ENCODE data around the gene ZNF513.

The ZNF513 gene

GRCh38 chr2:27350106-27350693, 30.3 kb downstream of the ZNF513 start:
- H3K27me3 ChIP-seq (ENCODE audit: insufficient read depth, low read length, poor library complexity): no peaks in the 10 kb centered on the region
- peaks cover 95% of the 10 kb centered on the region for H3K79me2 ChIP-seq (ENCODE audit: insufficient read depth, low read length)
- peaks cover 9% of the 10 kb centered on the region for H3K36me3 ChIP-seq (ENCODE audit: insufficient read depth, low read length)
- peaks cover 42% of the 10 kb centered on the region; the same call in 1 of the 2 replicates for H4K20me1 ChIP-seq (ENCODE audit: insufficient read depth, low read length)
- ATAC-seq (ENCODE audit: insufficient read depth, low read depth) (no peak), DNase-seq (no peak)
- TF ChIP-seq EZH2 (IDR thresholded peaks at IDR 0.05; ENCODE audit: borderline replicate concordance, low read depth, low read length, severe bottlenecking) (no peak), CTCF (IDR thresholded peaks at IDR 0.05; ENCODE audit: borderline replicate concordance, extremely low read depth, low read length, poor library complexity, severe bottlenecking) (no peak)
- H3K27ac ChIP-seq (ENCODE audit: low read length): no peak overlapping the region
- peaks cover 15% of the 10 kb centered on the region for H3K4me1 ChIP-seq (ENCODE audit: insufficient read depth, low read length)
- H3K4me3 ChIP-seq (ENCODE audit: low read depth in 1 of 2, low read length in 2 of 2): no peak overlapping the region
- no peak overlapping the region for H3K9ac ChIP-seq (ENCODE audit: low read depth, low read length)
- H3K9me3 ChIP-seq (ENCODE audit: insufficient read depth, low read length, severe bottlenecking): no peaks in the 10 kb centered on the region
- no peak overlapping the region for H3K4me2 ChIP-seq (ENCODE audit: insufficient read depth, low read length)
- no peak overlapping the region for H2AFZ ChIP-seq (ENCODE audit: low read depth, low read length)

- DNase-seq (no peak), ATAC-seq (ENCODE audit: insufficient read depth, low read depth) (no peak)
- H3K4me2 ChIP-seq (ENCODE audit: insufficient read depth, low read length): no peak overlapping the region
- TF ChIP-seq EZH2 (IDR thresholded peaks at IDR 0.05; ENCODE audit: borderline replicate concordance, low read depth, low read length, severe bottlenecking): no peak
- no peak for TF ChIP-seq CTCF (IDR thresholded peaks at IDR 0.05; ENCODE audit: borderline replicate concordance, extremely low read depth, low read length, poor library complexity, severe bottlenecking)
- H3K27me3 ChIP-seq (ENCODE audit: insufficient read depth, low read length, poor library complexity): no peaks in the 10 kb centered on the region
- peaks cover 52% of the 10 kb centered on the region; the same call in 1 of the 2 replicates for H4K20me1 ChIP-seq (ENCODE audit: insufficient read depth, low read length)
- H3K9ac ChIP-seq (ENCODE audit: low read depth, low read length): no peak overlapping the region
- no peak overlapping the region for H3K4me3 ChIP-seq (ENCODE audit: low read depth in 1 of 2, low read length in 2 of 2)
- H3K36me3 ChIP-seq (ENCODE audit: insufficient read depth, low read length): peaks cover 21% of the 10 kb centered on the region
- no peak overlapping the region for H3K27ac ChIP-seq (ENCODE audit: low read length)
- H3K79me2 ChIP-seq (ENCODE audit: insufficient read depth, low read length): peaks cover 92% of the 10 kb centered on the region
- no peak overlapping the region for H2AFZ ChIP-seq (ENCODE audit: low read depth, low read length)
- no peaks in the 10 kb centered on the region for H3K9me3 ChIP-seq (ENCODE audit: insufficient read depth, low read length, severe bottlenecking)
- H3K4me1 ChIP-seq (ENCODE audit: insufficient read depth, low read length): no peaks in the 10 kb centered on the region
These were observed 32.9 kb downstream of the ZNF513 start for GRCh38 chr2:27347641-27348040.

- no peaks in the 10 kb centered on the region; the same call in 1 of the 2 replicates for H4K20me1 ChIP-seq (ENCODE audit: insufficient read depth, low read length)
- no peak overlapping the region for H3K9ac ChIP-seq (ENCODE audit: low read depth, low read length)
- no peaks in the 10 kb centered on the region for H3K79me2 ChIP-seq (ENCODE audit: insufficient read depth, low read length)
- peaks cover 84% of the 10 kb centered on the region for H3K36me3 ChIP-seq (ENCODE audit: insufficient read depth, low read length)
- no peak overlapping the region for H3K4me2 ChIP-seq (ENCODE audit: insufficient read depth, low read length)
- no peak overlapping the region for H3K27ac ChIP-seq (ENCODE audit: low read length)
- ATAC-seq (ENCODE audit: insufficient read depth, low read depth) (no peak), DNase-seq (no peak)
- H3K9me3 ChIP-seq (ENCODE audit: insufficient read depth, low read length, severe bottlenecking): no peaks in the 10 kb centered on the region
- H3K27me3 ChIP-seq (ENCODE audit: insufficient read depth, low read length, poor library complexity): no peaks in the 10 kb centered on the region
- no peak for TF ChIP-seq CTCF (IDR thresholded peaks at IDR 0.05; ENCODE audit: borderline replicate concordance, extremely low read depth, low read length, poor library complexity, severe bottlenecking)
- TF ChIP-seq EZH2 (IDR thresholded peaks at IDR 0.05; ENCODE audit: borderline replicate concordance, low read depth, low read length, severe bottlenecking): no peak
- no peaks in the 10 kb centered on the region for H3K4me1 ChIP-seq (ENCODE audit: insufficient read depth, low read length)
- no peak overlapping the region for H3K4me3 ChIP-seq (ENCODE audit: low read depth in 1 of 2, low read length in 2 of 2)
- no peak overlapping the region for H2AFZ ChIP-seq (ENCODE audit: low read depth, low read length)
These were observed 44.4 kb downstream of the ZNF513 start for GRCh38 chr2:27336173-27336572.

All from DND-41 (cell line).